ENCODE data around the gene TSC22D3.
"Not testable (repeated sequence)": the region's sequence is repeated elsewhere in the genome, so short reads cannot be mapped to it uniquely, and the experiment has no call there.

Gene TSC22D3

DNA sequence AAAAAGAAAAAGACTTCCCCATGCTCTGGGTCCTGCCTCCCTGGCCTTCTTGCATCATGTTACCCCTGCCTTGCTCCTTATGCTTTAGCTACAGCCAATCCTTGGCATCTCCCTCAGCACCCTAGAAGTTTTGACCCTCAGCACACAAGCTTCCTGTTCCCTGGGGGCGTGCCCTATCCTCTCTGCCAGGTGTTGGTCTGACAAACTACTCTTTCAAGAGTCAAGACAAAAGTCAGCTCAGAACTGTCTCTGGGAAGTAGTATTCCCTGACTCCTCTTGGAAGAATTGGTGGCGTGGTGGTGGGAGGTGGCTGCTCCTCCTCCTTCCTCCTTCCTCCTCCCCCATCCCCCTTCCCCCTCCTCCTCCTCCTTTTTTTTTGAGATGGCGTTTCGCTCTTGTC, 106.3 kb downstream of the TSC22D3 start:
- Histone ChIP-seq H3K79me2 (ENCODE audit: insufficient read depth, low read length) (no peaks in the 10 kb centered on the region), H3K36me3 (ENCODE audit: insufficient read depth, low read length) (no peaks in the 10 kb centered on the region), H3K9me3 (ENCODE audit: insufficient read depth, low read length, severe bottlenecking) (no peaks in the 10 kb centered on the region), H2AFZ (ENCODE audit: low read depth, low read length) (no peak overlapping the region), H4K20me1 (ENCODE audit: insufficient read depth, low read length) (no peaks in the 10 kb centered on the region; the same call in 1 of the 2 replicates), H3K4me2 (ENCODE audit: insufficient read depth, low read length) (no peak overlapping the region), H3K4me3 (ENCODE audit: low read depth in 1 of 2, low read length in 2 of 2) (no peak overlapping the region), H3K27ac (ENCODE audit: low read length) (no peak overlapping the region), H3K4me1 (ENCODE audit: insufficient read depth, low read length) (peaks cover 17% of the 10 kb centered on the region), H3K27me3 (ENCODE audit: insufficient read depth, low read length, poor library complexity) (no peaks in the 10 kb centered on the region), H3K9ac (ENCODE audit: low read depth, low read length) (no peak overlapping the region)
- no peak for TF ChIP-seq EZH2 (IDR thresholded peaks at IDR 0.05; ENCODE audit: borderline replicate concordance, low read depth, low read length, severe bottlenecking)
- TF ChIP-seq, protein P1, sequence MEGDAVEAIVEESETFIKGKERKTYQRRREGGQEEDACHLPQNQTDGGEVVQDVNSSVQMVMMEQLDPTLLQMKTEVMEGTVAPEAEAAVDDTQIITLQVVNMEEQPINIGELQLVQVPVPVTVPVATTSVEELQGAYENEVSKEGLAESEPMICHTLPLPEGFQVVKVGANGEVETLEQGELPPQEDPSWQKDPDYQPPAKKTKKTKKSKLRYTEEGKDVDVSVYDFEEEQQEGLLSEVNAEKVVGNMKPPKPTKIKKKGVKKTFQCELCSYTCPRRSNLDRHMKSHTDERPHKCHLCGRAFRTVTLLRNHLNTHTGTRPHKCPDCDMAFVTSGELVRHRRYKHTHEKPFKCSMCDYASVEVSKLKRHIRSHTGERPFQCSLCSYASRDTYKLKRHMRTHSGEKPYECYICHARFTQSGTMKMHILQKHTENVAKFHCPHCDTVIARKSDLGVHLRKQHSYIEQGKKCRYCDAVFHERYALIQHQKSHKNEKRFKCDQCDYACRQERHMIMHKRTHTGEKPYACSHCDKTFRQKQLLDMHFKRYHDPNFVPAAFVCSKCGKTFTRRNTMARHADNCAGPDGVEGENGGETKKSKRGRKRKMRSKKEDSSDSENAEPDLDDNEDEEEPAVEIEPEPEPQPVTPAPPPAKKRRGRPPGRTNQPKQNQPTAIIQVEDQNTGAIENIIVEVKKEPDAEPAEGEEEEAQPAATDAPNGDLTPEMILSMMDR (IDR thresholded peaks at IDR 0.05; ENCODE audit: borderline replicate concordance, extremely low read depth, low read length, poor library complexity, severe bottlenecking) = no peak
- DNase-seq = no peak
- no peak for ATAC-seq (ENCODE audit: insufficient read depth, low read depth)

- ATAC-seq (ENCODE audit: insufficient read depth, low read depth); H3K9me3 ChIP-seq (ENCODE audit: insufficient read depth, low read length, severe bottlenecking); H3K27me3 ChIP-seq (ENCODE audit: insufficient read depth, low read length, poor library complexity); H3K9ac ChIP-seq (ENCODE audit: low read depth, low read length); H3K27ac ChIP-seq (ENCODE audit: low read length); H3K4me2 ChIP-seq (ENCODE audit: insufficient read depth, low read length); H3K79me2 ChIP-seq (ENCODE audit: insufficient read depth, low read length); H3K36me3 ChIP-seq (ENCODE audit: insufficient read depth, low read length); H2AFZ ChIP-seq (ENCODE audit: low read depth, low read length); H4K20me1 ChIP-seq (ENCODE audit: insufficient read depth, low read length); DNase-seq; H3K4me3 ChIP-seq (ENCODE audit: low read depth in 1 of 2, low read length in 2 of 2): not testable (repeated sequence)
- H3K4me1 ChIP-seq (ENCODE audit: insufficient read depth, low read length) = peaks cover 11% of the 10 kb centered on the region
Measured at GRCh38 chrX:107668710-107669109, 106.9 kb downstream of the TSC22D3 start.

- Histone ChIP-seq H2AFZ (ENCODE audit: low read depth, low read length) (no peak overlapping the region), H3K9me3 (ENCODE audit: insufficient read depth, low read length, severe bottlenecking) (no peaks in the 10 kb centered on the region), H3K4me2 (ENCODE audit: insufficient read depth, low read length) (no peak overlapping the region), H3K4me1 (ENCODE audit: insufficient read depth, low read length) (no peaks in the 10 kb centered on the region), H3K4me3 (ENCODE audit: low read depth in 1 of 2, low read length in 2 of 2) (no peak overlapping the region), H3K36me3 (ENCODE audit: insufficient read depth, low read length) (no peaks in the 10 kb centered on the region), H3K9ac (ENCODE audit: low read depth, low read length) (no peak overlapping the region), H4K20me1 (ENCODE audit: insufficient read depth, low read length) (no peaks in the 10 kb centered on the region), H3K27me3 (ENCODE audit: insufficient read depth, low read length, poor library complexity) (no peaks in the 10 kb centered on the region), H3K79me2 (ENCODE audit: insufficient read depth, low read length) (no peaks in the 10 kb centered on the region), H3K27ac (ENCODE audit: low read length) (no peak overlapping the region)
- ATAC-seq (ENCODE audit: insufficient read depth, low read depth) (no peak), DNase-seq (no peak)
- TF ChIP-seq, protein P1 (IDR thresholded peaks at IDR 0.05; ENCODE audit: borderline replicate concordance, extremely low read depth, low read length, poor library complexity, severe bottlenecking) = no peak
- no peak for TF ChIP-seq EZH2 (IDR thresholded peaks at IDR 0.05; ENCODE audit: borderline replicate concordance, low read depth, low read length, severe bottlenecking)
Measured at GRCh38 chrX:107667426-107667825, 108.2 kb downstream of the TSC22D3 start.

DNA sequence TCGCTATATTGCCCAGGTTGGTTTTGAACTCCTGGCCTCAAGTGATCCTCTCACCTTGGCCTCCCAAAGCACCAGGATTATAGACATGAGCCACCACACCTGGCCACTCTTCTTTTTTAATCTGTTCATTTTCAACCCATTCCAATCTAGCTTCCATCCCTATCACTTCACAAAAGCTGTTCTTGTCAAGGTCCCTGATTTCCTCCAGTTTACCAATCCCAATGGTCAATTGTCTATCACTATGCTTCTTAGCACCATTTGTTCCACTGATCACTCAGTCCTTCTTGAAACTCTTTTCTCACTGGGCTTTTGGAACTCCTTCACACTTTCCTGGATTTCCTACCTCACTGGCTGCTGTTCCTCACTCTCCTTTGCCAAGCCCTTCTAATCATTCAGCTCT, 108.7 kb downstream of the TSC22D3 start:
- TF ChIP-seq, protein P1 (IDR thresholded peaks at IDR 0.05; ENCODE audit: borderline replicate concordance, extremely low read depth, low read length, poor library complexity, severe bottlenecking) = no peak
- no peak for TF ChIP-seq EZH2 (IDR thresholded peaks at IDR 0.05; ENCODE audit: borderline replicate concordance, low read depth, low read length, severe bottlenecking)
- H3K36me3 ChIP-seq (ENCODE audit: insufficient read depth, low read length) = no peaks in the 10 kb centered on the region
- no peaks in the 10 kb centered on the region for H3K79me2 ChIP-seq (ENCODE audit: insufficient read depth, low read length)
- no peaks in the 10 kb centered on the region for H3K9me3 ChIP-seq (ENCODE audit: insufficient read depth, low read length, severe bottlenecking)
- no peak overlapping the region for H2AFZ ChIP-seq (ENCODE audit: low read depth, low read length)
- H3K9ac ChIP-seq (ENCODE audit: low read depth, low read length) = no peak overlapping the region
- no peak overlapping the region for H3K4me2 ChIP-seq (ENCODE audit: insufficient read depth, low read length)
- H3K27me3 ChIP-seq (ENCODE audit: insufficient read depth, low read length, poor library complexity) = no peaks in the 10 kb centered on the region
- no peak overlapping the region for H3K27ac ChIP-seq (ENCODE audit: low read length)
- DNase-seq = no peak
- no peak overlapping the region for H3K4me3 ChIP-seq (ENCODE audit: low read depth in 1 of 2, low read length in 2 of 2)
- H3K4me1 ChIP-seq (ENCODE audit: insufficient read depth, low read length) = no peaks in the 10 kb centered on the region
- ATAC-seq (ENCODE audit: insufficient read depth, low read depth) = no peak
- H4K20me1 ChIP-seq (ENCODE audit: insufficient read depth, low read length) = no peaks in the 10 kb centered on the region
